Hematopoietic multipotent progenitor cell treated with erythropoietin and hydrocortisone succinate and interleukin-3 and kit ligand, for 15 days (in vitro differentiated cells): ENCODE results near the gene NUB1.
"Not testable (repeated sequence)": the region's sequence is repeated elsewhere in the genome, so short reads cannot be mapped to it uniquely, and the experiment has no call there.

Experiments
- DNase-seq: peaks from one replicate; pipeline ENCODE4 v3.0.0-alpha.2; 2015; ENCODE audit warnings: low spot score

NUB1 gene, protein sequence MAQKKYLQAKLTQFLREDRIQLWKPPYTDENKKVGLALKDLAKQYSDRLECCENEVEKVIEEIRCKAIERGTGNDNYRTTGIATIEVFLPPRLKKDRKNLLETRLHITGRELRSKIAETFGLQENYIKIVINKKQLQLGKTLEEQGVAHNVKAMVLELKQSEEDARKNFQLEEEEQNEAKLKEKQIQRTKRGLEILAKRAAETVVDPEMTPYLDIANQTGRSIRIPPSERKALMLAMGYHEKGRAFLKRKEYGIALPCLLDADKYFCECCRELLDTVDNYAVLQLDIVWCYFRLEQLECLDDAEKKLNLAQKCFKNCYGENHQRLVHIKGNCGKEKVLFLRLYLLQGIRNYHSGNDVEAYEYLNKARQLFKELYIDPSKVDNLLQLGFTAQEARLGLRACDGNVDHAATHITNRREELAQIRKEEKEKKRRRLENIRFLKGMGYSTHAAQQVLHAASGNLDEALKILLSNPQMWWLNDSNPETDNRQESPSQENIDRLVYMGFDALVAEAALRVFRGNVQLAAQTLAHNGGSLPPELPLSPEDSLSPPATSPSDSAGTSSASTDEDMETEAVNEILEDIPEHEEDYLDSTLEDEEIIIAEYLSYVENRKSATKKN

DNA sequence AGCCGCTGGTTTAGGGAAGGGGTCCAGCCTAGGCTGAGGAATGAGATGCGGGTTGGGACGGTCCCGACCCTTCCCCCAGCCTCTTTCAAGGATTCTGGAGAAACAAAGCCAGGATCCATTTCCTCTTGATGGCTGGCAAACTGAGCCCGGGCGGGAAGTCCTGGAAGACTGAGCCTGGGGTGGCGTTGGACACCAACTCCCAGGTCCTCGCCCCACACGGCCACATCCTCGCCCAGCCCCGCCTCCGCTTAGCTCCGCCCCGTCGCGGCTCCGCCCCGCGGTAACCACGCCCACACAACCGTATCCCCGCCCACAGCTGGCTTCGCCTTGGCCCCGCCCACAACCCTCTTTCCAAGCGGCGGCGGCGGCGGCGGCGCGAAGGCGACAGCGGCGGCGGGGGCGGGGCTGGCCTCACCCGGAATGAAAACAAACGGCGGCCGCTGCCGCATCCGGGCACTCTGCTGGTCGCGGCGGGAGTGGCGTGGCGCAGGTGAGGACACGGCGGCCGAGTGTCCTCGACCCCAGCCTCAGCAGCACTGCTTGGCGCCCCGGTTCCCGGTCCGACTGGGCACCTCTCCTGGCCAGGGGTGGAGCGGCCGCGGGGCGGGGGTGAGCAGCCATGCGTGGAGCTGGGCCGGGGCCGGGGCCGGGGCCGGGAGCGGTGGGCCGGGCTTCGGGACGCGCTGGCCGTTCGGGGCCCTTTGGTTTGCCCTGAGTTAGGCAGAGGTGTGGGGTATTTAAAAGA lies at the start of gene NUB1:
Gene NUB1 (plus strand): TSS at position 456 of the 745 bp plus-strand sequence. CDS start 3,538 bp downstream, outside the sequence.
- DNase-seq = peak; percentile 94

DNA sequence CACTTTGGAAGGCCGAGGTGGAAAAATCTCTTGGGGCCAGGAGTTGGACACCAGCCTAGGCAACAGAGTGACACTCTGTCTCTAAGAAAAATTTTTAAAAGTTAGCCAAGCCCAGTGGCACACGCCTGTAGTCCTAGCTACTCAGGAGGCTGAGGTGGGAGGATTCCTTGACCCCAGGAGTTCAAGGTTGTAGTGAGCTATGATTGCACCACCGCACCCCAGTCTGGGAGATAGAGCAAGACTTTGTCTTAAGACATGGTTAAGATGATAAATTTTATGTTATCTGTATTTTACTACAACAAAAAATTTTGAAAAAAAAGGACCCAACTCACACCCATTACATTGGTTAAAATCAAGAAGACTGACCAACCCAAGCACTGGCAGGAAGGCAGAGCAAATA lies 48.8 kb upstream of the NUB1 start:
- no peak for DNase-seq

DNA sequence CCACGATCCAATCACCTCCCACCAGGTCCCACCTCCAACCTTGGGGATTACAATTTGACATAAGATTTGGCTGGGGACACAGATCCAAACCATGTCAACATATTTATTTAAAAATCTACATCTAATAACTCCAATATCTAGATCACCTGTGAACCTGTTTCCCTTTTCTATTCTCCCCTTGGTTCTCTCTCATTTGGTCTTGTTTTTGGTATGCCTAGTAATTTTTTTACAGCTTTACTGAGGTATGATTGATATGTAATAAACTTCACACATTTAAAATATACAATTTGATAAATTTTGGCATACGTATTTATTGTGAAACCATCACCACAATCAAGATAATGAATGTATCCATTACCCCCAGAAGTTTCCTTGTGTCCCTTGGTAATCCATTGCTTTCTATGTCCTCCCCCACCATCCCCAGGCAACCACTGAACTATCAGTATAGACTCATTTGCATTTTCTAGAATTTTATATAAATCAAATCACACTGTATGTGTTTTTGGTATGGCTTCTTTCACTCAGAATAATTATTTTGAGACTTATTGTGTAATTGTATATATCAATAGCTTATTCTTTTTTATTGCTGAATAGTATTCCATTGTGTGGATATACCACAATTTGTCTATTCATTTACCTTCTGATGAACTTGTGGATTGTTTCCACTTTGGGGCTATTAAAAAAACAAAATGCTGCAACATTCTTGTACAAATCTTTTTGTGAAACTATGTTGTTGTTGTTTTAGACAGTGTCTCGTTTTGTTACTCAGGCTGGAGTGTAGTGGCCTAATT lies 45.2 kb upstream of the NUB1 start:
- DNase-seq = no peak

DNA sequence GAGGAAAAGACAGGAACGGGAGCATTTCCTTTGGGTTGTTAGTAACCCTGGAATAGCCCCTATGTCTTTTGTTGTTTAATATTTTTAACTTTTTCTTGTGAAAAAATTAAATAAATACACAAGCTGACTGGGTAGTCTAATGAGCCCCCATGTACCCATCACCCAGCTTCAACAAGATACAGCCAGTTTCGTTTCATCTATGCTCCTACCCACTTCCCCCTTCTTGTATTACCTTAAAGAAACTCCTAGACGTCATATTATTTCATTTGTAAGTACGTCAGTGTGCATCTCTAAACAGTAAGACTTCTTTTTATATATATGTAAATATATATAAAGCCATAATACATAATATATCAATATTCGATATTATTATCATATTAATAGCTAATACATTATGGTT lies 42.8 kb upstream of the NUB1 start:
- DNase-seq = no peak

DNA sequence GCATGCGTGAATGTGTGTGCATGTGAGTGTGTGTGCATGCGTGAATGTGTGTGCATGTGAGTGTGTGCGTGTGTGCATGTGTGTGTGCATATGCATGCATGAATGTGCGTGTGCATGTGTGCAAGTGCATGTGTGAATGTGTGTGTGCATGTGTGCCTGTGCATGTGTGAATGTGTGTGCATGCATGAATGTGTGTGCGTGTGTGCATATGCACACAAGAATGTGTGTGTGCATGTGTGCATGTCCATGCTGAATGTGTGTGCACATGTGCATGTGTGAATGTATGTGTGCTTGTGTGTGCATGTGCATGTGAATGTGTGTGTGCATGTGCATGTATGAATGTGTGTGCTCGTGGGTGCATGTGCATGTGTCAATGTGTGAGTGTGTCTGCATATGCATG lies 42.1 kb upstream of the NUB1 start:
- no peak for DNase-seq

DNA sequence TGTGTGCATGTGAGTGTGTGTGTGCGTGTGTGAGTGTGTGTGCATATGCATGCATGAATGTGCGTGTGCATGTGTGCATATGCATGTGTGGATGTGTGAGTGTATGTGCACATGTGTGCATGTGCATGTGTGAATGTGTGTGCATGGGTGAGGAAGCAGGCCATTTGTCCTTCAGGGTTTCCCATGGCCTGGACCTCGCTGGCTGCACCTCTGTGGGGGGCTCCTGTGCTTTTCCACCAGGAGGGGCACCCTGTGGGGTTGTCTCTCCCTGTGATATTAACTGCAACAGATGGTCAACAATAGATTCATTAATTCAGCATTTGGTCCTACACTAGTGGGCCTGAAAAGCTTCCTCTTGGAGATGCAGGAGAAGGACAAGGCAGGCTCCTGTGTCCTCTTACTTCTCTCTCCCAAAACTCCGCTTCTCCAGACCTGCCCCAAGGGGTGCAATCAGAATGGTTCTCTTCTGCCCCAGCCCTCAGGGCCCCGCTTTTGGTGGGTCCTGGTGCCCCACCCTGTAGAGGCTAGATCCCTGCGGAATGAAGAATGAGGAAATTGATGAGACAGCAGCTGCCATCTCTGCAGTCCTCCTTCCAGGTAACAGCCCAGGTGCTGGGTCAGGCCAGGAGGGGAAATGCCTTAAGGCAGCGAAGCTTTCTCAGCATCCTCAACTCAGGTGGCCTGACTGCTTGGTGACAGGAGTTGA lies 41.5 kb upstream of the NUB1 start:
- DNase-seq = no peak

DNA sequence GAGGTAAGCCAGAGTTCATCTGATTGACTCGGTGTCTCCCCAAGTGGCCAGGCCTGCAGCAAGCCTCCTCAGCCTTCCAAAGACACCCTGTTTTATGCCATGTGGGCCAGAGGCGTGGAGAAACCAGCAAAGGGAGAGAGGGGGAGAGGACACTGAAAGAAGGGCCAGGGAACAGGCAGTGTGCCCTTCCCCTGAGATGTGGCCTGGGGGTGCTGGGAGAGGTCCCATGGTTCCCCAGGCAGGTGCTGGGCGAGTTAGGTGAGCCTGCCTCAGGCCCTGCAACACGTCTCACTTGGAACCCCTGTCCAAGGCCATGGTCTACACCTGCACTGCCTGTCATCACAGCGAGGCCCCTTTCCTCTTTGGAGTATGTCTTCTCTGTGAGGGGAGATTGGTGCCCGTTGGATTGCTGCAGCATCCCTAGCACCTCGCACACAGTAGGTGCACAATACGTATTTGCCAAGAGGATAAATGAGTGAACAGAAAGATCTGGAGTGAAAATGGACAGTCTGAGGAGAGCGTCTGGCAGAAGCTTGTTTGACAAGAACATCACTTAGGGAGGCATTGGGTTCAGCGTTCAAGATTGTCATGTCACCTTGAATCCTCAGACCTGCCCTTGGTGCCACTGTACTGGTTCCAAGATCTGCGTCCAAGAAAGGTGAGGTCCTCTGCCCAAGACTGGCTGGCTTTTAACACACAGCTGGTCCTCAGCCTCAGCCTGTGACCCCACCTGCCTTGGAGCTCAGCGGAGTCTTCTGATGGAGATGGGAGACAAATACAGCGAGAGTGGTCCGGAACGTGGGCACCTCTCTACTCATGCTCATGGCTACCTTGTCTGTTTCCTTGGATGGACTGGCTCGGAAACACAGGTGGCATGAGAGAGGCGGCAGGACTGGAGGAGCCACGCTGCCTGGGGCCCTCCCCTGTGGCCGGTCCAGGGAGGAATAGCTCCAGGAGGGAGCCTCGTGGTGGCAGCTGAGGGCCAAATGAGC lies 39.8 kb upstream of the NUB1 start:
- DNase-seq = no peak

DNA sequence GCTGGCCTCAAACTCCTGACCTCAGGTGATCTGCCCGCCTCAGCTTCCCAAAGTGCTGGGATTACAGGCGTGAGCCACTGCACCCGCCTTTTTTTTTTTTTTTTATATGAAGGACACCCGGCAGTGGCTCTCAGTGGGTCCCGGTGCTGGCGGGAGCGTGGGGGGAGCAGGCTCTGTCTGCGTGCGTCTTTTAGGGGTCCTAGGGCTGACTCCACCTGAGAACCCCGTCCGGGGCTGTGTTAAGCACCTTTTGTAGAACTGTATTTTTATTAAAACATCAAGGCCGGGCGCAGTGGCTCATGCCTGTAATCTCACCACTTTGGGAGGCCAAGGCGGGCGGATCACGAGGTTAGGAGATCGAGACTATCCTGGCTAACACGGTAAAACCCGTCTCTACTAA lies 37.4 kb upstream of the NUB1 start:
- not testable (repeated sequence) for DNase-seq

DNA sequence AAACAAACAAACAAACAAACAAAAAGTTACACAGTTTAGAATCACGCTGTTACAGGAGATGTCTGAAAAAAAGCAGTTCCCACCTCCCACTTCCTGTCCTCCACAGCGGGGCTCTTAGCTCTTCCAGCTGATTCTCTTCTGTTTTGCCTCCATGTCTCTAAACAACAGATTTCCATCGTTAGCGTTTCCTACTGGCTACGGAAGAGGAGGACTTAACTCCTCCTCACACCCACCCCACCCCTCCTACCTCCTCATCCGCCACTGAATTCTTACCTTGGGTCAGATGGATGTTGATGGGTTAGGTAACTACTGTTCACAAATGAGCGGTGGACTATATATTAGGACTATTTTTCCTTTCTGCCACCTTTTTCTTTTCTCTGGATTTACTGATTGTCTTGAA lies 36.8 kb upstream of the NUB1 start:
- no peak for DNase-seq

DNA sequence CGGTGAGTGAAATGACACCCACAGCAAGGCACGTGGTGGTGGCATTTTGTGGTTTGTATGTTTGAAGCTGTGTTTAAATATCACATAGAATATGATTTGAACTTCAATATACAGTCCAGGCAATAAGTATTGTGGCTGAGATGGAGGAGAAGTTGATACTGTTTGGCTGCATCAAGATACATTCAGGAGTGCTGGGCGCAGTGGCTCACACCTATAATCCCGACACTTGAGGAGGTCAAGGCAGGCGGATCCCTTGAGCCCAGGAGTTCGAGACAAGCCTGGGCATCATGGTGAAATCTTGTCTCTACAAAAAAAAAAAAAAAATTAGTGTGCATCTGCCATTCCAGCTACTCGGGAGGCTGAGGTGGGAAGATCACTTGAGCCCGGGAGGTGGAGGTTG lies 35.2 kb upstream of the NUB1 start:
- no peak for DNase-seq

DNA sequence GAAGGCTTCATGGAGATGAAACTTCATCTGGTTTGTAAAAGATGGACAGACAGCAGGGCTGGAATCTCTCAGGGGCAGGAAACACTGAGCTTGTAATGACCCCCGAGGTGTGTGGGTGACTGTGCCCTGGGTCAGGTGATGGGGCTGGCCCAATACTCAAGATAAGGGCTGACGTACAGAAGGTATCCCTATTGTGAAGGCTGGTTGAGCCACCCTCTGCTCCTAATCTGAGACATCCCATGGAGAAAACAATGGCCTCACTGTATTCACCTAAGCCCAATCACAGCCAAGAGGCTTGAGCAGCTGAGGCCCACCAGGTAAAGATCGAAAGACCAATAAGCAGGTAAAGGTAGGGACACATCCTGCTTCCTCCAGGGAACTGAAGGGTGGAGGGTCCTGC lies 34.8 kb upstream of the NUB1 start:
- DNase-seq = no peak

DNA sequence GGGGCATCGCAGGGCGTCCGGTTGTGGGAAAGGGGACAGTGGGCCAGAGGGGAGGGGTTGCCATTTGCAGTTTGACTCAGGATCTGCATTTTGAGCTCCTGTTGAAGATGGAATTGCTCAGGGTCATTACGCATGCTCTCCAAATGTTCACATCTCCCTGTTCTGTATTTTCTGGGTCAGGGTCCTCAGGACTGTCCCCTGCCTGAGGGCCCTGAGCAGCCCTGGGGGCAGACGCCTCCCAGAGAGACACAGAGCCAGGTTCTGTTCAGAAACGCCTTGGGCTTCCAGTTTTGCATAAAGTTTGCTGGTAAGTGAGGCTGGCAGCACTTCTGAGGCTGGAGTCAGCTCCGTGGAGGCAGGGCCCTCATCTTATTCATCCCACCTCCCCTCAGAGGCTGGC lies 34.1 kb upstream of the NUB1 start:
- no peak for DNase-seq

DNA sequence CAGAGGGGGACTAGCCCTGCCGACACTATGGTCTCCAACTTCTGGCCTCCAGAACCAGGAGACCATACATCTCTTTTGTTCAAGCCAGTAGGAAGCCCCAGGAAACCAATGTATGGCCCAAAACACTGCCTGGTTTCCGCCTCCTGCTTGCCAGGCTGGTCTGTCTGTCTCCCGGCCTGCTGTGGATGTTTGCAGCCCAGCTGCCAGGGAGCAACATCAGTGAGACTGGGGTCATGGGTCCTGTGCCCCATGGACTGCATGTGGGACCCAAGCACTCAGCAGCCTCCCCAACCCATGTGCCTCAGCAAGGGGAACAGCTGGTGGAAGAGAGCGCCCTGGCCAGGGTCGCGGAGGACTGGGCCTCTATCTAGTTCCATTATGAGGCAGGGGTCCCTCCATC lies 33.4 kb upstream of the NUB1 start:
- DNase-seq = no peak

DNA sequence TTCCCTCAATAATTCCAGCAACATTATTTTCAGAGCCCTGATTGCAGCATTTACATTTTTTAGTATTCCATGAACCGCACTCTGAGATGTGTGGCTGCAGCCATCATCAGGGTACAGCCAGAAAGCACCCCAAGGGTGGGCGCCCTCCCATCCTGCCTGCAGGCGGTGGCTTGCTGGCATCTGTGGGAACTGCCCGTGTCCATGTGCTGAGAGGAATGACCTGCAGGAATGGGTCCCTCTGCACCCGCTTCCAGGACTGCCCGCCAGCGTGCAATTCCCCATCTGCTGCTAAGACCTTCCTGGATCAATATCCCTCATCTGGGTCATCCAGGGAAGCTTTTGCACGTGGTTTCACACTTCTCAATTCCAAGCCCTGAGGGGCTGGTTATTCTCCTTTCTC lies 32.8 kb upstream of the NUB1 start:
- DNase-seq = no peak

DNA sequence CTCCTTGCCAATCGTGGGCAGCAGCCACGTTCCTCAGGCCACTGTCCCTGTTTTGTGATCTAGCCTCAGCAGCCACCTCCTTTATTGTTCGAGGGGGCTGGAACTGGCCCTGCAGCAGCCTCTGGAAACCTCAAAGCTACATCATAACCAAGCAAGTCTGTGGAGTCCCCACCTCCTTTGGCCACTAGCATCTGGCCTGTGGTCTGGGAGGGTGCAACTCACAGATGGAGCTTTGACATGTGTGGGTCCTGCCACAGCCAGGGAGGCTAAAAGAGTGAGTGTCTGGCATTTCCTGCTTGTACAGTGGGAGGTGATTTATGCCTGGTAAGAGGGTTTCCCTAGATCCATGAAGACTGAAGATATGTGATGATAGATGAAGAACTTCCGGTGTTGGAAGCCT lies 32.3 kb upstream of the NUB1 start:
- no peak for DNase-seq

DNA sequence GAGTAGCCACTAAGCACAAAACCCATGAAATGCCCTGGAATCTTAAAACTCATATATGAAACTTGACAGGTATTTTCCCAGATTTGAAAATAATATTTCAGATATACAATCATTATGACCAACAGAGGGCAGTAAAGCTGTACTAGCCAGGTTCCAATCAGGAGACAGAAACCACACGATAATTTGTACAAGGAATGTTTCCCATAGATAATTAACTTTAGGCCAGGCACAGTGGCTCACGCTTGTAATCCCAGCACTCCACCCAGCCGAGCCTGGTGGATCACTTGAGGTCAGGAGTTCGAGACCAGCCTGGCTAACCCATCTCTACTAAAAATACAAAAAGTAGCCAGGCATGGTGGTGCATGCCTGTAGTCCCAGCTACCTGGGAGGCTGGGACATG lies 31.0 kb upstream of the NUB1 start:
- DNase-seq = peak; percentile 30

DNA sequence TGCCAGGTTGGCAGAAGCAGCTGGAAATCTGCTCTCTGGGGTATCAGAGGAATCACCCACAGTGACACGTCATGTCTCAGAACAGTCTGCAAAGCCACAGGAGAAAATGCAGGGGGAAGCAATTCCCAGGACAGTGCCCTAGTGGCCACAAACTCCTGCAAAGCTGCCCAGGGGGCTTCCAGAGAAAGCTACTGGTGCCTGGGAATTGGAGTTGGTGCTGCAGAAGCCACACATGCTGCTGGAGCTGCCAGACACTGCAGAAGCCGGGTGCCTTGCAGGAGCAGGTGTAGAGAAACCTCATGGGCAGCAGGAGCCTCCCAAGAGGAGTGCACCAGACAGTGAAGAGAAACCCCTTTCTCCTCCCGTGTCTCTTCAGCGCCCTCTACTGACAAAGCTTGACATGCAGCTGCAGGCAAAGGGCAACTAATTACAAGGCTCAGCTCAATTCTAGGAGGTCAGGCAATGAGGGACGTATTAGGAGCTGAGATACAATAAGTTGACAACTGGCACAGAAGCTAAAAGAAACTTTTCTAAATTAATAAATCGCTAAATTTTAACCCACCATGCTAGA lies 30.2 kb upstream of the NUB1 start:
- DNase-seq = peak; percentile 50

DNA sequence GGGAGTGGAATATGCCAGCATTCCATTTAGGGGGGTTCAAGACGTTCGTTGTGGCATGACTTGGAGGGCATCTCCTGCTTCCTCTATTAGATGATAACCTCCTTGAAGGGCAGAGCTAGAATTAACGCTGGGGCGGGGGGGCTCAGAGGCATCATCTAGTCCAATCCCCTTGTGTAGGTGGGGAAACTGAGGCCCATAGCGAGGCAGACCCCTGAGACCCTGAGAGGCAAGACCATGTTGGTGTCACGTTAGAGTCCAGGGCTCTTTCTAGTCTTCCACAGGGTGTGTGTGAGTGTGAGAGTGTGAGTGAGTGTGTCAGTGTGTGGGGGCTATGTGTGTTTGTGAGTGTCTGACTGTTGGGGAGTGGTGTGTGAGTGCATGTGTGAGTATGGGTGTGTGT lies 29.3 kb upstream of the NUB1 start:
- DNase-seq = no peak

DNA sequence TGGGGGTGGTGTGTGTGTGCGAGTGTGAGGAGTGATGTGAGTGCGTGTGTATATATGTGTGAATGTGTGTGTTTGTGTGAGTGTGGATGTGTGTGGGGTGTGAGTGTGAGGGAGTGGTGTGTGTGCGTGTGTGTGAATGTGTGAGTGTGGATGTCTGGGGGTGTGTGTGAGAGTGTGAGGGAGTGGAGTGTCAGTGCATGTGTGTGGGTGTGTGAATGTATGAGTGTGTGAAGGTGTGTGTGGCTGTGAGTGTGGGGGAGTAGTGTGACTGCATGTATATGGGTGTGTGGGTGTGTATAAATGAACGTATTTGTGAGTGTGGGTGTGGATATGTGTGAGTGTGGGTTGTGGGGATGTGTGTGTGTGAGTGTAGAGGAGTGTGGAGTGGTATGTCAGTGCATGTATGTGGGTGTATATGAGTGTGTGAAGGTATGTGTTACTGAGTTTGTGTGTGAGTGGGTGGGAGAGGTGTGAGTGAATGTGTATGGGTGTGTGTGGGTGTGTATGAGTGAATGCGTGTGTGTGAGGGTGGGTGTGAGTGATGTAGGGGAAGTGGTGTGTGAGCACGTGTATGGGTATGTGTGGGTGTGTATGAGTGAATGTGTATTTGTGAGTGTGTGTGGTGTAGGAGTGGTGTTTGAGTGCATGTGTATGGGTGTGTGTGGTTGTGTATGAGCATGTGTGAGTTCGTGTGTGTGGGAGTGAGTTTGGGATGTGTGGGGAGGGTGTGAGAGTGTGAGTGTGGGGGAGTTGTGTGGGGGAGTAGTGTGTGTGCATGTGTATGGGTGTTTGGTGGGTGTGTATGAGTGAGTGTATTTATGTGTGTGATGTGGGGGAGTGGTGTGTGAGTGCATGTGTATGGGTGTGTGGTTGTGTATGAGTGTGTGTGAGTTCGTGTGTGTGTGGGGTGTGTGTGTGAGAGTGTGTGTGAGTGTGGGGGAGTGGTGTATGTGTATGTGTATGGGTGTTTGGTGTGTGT lies 28.5 kb upstream of the NUB1 start:
- DNase-seq = no peak
